ENCODE data around the gene SMAD1. TPM values are rescaled to one million over a fixed set of nuclear protein-coding genes. Genes with fewer than 3 reads are reported as not detected.

Gene SMAD1
- total RNA-seq: 26.3 and 32.5 TPM in 2 replicates
- long read RNA-seq, partial matches to known transcripts: 0 of 6 reads
- long read RNA-seq, other reads (novel, unspliced or antisense): 6 of 6 reads

DNA sequence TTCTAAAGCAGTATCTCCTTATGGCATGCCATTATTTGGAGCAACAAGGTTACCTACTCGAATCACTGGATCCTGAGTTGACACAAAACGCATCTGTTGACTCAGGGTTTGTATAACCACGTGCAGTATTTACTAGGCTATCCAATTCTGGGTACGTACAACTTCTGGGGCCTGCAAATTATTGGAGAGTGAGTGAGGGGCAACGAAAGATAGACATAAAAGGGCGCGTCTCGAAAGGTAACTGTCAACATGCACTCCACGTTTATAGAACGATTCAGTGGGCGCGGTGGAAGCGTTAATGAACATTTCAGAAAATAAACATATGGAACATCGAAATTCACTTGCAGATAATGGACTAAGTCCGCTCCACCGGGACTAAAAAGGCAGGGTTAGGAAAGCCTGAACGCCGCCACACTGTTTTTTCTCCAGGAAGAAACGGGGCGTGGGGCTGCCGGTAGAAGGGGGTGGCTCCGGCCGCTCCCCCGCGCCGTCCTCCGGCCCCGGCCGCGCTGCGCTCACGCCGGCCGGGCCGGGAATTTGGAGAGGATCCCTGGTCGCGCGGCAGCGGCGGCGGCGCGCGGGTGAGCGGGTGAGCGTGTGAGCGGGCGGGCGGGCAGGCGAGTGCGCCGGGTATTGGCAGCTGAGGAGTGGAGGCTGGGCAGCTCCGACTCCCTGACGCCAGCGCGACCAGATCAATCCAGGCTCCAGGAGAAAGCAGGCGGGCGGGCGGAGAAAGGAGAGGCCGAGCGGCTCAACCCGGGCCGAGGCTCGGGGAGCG lies at the start of gene SMAD1:
Gene SMAD1, plus strand, starts transcription at position 690 of the 778 bp plus-strand sequence. CDS start 32,761 bp downstream, outside the sequence.
- peak; percentile 73 for DNase-seq (ENCODE audit: low spot score, unreplicated experiment)
- H3K27me3 Mint-ChIP-seq: no peaks in the 10 kb centered on the region
- TF ChIP-seq, protein P1, sequence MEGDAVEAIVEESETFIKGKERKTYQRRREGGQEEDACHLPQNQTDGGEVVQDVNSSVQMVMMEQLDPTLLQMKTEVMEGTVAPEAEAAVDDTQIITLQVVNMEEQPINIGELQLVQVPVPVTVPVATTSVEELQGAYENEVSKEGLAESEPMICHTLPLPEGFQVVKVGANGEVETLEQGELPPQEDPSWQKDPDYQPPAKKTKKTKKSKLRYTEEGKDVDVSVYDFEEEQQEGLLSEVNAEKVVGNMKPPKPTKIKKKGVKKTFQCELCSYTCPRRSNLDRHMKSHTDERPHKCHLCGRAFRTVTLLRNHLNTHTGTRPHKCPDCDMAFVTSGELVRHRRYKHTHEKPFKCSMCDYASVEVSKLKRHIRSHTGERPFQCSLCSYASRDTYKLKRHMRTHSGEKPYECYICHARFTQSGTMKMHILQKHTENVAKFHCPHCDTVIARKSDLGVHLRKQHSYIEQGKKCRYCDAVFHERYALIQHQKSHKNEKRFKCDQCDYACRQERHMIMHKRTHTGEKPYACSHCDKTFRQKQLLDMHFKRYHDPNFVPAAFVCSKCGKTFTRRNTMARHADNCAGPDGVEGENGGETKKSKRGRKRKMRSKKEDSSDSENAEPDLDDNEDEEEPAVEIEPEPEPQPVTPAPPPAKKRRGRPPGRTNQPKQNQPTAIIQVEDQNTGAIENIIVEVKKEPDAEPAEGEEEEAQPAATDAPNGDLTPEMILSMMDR (IDR thresholded peaks at IDR 0.05; ENCODE audit: unreplicated experiment): no peak
- H3K4me1 Mint-ChIP-seq (ENCODE audit: low read depth): peaks cover 13% of the 10 kb centered on the region
- H3K9me3 Mint-ChIP-seq (ENCODE audit: low read depth): no peaks in the 10 kb centered on the region
- H3K4me3 Mint-ChIP-seq (ENCODE audit: low read depth): no peak within 1 kb of the TSS
- H3K27ac Mint-ChIP-seq: peak within 1 kb of the TSS; percentile 93
- peaks cover 1% of the 10 kb centered on the region for H3K36me3 Mint-ChIP-seq (ENCODE audit: insufficient read depth)

- no peaks in the 10 kb centered on the region for H3K4me1 Mint-ChIP-seq (ENCODE audit: low read depth)
Observed at GRCh38 chr4:145433684-145434083, 48.0 kb upstream of the SMAD1 start.

DNA sequence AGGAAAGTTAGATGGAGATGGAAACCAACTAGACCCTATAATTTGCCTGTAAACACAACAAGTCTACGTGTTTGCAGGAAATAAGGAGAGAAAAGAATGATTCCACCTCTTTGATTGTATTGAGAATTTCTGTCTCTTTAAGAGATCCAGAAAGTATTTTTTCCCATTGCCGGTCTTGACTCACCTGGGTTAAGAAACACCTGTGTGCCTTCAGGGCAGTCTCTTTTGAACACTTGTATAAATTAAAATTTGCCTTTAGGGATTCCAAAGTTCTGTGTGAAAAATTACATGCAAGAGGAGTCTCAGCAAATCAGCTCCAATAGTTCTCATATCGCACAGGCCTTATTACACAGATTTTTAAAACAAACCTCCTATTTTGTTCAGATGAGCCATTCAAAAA lies 46.0 kb upstream of the SMAD1 start:
- no peak for DNase-seq (ENCODE audit: low spot score, unreplicated experiment)
- TF ChIP-seq, protein P1 (IDR thresholded peaks at IDR 0.05; ENCODE audit: unreplicated experiment): no peak
- H3K27me3 Mint-ChIP-seq: no peaks in the 10 kb centered on the region

More at GRCh38 chr4:145433684-145434083, 48.0 kb upstream of the SMAD1 start:
- H3K27ac Mint-ChIP-seq: no peak overlapping the region
- DNase-seq (ENCODE audit: low spot score, unreplicated experiment): no peak
- no peaks in the 10 kb centered on the region for H3K27me3 Mint-ChIP-seq
- TF ChIP-seq, protein P1 (IDR thresholded peaks at IDR 0.05; ENCODE audit: unreplicated experiment): no peak
- H3K9me3 Mint-ChIP-seq (ENCODE audit: low read depth): peaks cover 12% of the 10 kb centered on the region
- H3K4me3 Mint-ChIP-seq (ENCODE audit: low read depth): no peak overlapping the region
- no peaks in the 10 kb centered on the region for H3K36me3 Mint-ChIP-seq (ENCODE audit: insufficient read depth)

GRCh38 chr4:145436114-145436513 lies 45.5 kb upstream of the SMAD1 start:
- TF ChIP-seq, protein P1 (IDR thresholded peaks at IDR 0.05; ENCODE audit: unreplicated experiment): no peak
- H3K27me3 Mint-ChIP-seq: no peaks in the 10 kb centered on the region
- H3K4me1 Mint-ChIP-seq (ENCODE audit: low read depth): no peaks in the 10 kb centered on the region
- H3K27ac Mint-ChIP-seq: no peak overlapping the region
- peaks cover 12% of the 10 kb centered on the region for H3K9me3 Mint-ChIP-seq (ENCODE audit: low read depth)
- no peaks in the 10 kb centered on the region for H3K36me3 Mint-ChIP-seq (ENCODE audit: insufficient read depth)
- no peak overlapping the region for H3K4me3 Mint-ChIP-seq (ENCODE audit: low read depth)
- DNase-seq (ENCODE audit: low spot score, unreplicated experiment): no peak

More for the DNA sequence above, 46.0 kb upstream of the SMAD1 start:
- H3K4me1 Mint-ChIP-seq (ENCODE audit: low read depth): no peaks in the 10 kb centered on the region
- H3K27ac Mint-ChIP-seq: no peak overlapping the region
- H3K4me3 Mint-ChIP-seq (ENCODE audit: low read depth): no peak overlapping the region
- peaks cover 12% of the 10 kb centered on the region for H3K9me3 Mint-ChIP-seq (ENCODE audit: low read depth)
- no peaks in the 10 kb centered on the region for H3K36me3 Mint-ChIP-seq (ENCODE audit: insufficient read depth)

DNA sequence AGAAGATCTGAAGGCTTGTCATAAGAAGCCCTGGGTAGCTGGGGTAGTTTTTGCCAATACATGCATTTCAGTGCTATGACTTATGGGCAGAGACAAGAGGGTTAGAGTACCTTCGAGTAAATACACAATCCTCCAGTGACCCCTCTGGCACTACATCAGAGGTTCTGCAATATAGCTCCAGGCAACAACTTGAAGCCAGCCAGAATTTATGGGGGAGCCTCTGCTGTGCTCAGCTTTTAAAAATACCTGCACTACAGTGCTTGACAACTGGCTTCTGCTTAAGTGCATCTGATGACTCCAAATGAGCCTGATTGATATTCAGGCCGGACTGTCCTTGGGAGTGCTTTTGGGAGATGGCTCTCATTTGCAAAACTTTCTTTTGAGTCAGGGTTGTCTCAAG lies 44.9 kb upstream of the SMAD1 start:
- peaks cover 12% of the 10 kb centered on the region for H3K9me3 Mint-ChIP-seq (ENCODE audit: low read depth)
- TF ChIP-seq, protein P1 (IDR thresholded peaks at IDR 0.05; ENCODE audit: unreplicated experiment): no peak
- no peak for DNase-seq (ENCODE audit: low spot score, unreplicated experiment)
- no peaks in the 10 kb centered on the region for H3K4me1 Mint-ChIP-seq (ENCODE audit: low read depth)
- H3K27ac Mint-ChIP-seq: no peak overlapping the region
- no peaks in the 10 kb centered on the region for H3K27me3 Mint-ChIP-seq
- H3K4me3 Mint-ChIP-seq (ENCODE audit: low read depth): no peak overlapping the region
- H3K36me3 Mint-ChIP-seq (ENCODE audit: insufficient read depth): no peaks in the 10 kb centered on the region

Data from progenitor cell of endocrine pancreas (in vitro differentiated cells).